Hypothalamus (tissue), 51 donors: ENCODE measurements around the gene GSPT1.

Source experiments
- DNase-seq, 51 donors: peaks; one replicate each; lab custom pipeline; 2025; lab: John Stamatoyannopoulos, UW

Gene GSPT1

GRCh38 chr16:11914210-11915113 is 1.3 kb downstream of the GSPT1 start:
- DNase-seq, result peak in 5 of 51 donors; percentile 7 to 46 (median 40)

GRCh38 chr16:11913425-11914079 is 2.2 kb downstream of the GSPT1 start:
- no peak for DNase-seq

GRCh38 chr16:11909653-11910545 is 5.9 kb downstream of the GSPT1 start:
- no peak for DNase-seq

GRCh38 chr16:11907160-11907970 is 8.4 kb downstream of the GSPT1 start:
- no peak for DNase-seq

DNA sequence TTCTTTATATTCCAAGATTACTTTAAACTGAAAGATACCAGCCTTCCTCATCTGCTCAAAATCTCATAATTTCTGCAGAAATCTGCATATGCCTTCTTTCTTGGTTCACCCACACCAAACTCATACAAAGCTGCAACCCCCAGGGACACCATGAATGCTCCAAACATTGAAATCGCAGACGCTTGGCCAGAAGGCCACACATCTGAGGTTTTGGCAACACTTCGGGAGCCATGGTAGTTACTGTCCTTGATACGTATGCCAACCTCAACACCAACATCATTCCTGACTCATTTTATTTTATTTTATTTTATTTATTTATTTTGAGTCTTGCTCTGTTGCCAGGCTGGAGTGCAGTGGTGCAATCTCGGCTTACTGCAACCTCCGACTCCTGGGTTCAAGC is 11.8 kb downstream of the GSPT1 start:
- no peak for DNase-seq

- DNase-seq, result no peak
Measured at GRCh38 chr16:11901091-11901490, 14.7 kb downstream of the GSPT1 start.

DNA sequence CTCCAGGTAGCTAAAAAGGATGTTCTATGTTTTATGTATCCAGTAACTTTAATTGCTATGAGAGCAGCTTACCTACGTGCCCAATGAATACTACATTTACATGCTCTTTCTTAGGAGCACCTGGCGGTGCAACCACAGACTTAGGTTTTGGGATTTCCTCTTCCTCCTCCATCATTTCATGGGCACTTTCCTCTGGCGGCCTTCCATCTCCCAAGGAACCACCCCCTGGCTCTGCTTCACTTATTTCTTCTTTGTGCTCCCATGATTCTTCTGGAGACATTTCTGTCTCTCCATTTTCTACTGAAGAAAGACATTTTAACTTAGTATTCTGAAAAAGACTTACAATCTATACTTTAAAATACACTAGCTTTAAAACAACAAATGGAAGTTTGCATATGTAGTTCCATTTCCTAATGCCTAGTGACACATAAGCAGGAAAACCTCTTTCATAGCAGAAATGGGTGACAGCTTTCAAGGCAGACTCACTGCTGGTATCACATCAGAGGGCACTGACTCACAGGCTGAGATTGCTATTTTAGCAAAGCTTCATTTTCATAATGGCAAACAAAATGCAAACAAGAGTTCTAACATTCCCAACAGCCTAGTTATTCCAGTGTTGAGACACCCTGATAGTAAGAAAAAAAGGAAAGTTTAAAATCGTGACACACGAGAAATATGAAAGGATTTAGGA is 19.1 kb downstream of the GSPT1 start:
- peak in 1 of 51 donors; percentile 3 for DNase-seq

GRCh38 chr16:11893571-11893970 is 22.2 kb downstream of the GSPT1 start:
- no peak for DNase-seq

GRCh38 chr16:11892761-11893160 is 23.0 kb downstream of the GSPT1 start:
- no peak for DNase-seq

- no peak for DNase-seq
Measured at GRCh38 chr16:11890231-11890965, 25.4 kb downstream of the GSPT1 start.

DNA sequence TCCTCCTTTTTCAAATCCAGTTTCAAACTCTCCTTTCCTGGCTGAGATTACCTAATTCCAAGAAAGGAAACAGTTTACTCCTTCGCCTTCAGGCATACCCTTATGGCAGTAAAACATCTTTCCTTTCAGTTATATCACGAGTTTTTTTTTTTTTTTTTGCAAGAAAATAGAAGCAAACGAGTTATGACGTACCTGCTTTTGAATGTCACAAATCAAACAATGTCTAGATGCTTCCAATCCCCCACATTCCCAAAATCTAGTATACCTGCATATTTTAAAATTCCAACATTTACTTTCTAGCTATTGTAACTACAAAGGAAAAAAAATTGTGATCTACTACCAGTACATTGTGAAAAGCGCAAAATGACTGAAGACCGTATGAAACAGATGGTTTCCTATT is 28.9 kb downstream of the GSPT1 start:
- no peak for DNase-seq

DNA sequence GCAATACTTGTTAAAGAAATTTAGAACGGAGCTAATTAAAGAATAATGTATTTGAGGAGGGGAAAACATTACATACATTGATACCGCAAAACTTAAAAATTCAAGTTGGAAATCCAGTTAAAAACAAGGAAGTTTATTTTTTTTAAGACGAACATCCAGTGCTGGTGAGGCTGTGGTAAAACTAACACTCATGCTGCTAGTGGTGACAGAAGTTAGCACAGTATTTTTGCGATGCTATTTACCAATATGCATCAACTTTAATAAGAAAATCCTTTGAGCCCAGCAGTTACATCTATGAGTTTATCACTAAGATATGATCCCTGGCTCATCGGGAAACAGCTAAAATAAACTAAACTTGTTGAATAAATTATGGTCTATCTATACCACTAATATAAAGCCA is 31.7 kb downstream of the GSPT1 start:
- no peak for DNase-seq

GRCh38 chr16:11880007-11880406 is 35.7 kb downstream of the GSPT1 start:
- DNase-seq, result no peak

- no peak for DNase-seq
Measured at GRCh38 chr16:11877374-11877773, 38.4 kb downstream of the GSPT1 start.

DNA sequence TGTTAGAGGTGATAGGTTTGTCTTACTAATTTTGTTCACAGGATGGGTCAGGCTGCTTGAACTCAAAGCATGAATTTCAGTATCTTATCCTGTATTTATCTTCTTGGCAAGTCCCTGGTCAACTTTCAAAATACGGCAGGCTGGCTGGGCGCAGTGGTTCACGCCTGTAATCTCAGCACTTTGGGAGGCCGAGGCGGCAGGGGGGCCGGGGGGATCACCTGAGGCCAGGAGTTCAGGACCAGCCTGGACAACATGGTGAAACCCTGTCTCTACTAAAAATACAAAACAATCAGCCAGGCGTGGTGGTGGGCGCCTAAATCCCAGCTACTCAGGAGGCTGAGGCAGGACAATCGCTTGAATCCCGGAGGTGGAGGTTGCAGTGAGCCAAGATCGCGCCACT is 39.5 kb downstream of the GSPT1 start:
- DNase-seq, result no peak

GRCh38 chr16:11875721-11876120 is 40.0 kb downstream of the GSPT1 start:
- no peak for DNase-seq

DNA sequence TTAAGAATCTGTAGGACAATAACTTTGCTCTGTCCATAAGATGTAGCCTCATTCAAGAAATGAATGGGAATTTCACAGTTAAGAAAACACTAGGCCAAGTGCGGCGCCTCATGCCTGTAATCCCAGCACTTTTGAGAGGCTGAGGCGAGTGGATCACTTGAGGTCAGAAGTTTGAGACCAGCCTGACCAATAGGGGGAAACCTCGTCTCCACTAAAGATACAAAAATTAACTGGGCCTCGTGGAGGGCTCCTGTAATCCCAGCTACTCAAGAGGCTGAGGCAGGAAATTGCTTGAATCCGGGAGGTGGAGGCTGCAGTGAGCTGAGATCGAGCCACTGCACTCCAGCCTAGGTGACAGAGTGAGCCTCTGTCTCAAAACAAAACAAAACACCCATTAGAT is 44.6 kb downstream of the GSPT1 start:
- DNase-seq, result no peak

GRCh38 chr16:11870399-11870798 is 45.4 kb downstream of the GSPT1 start:
- no peak for DNase-seq
